GM12801 (cell line): ENCODE data around the gene PRPF40B.

ENCODE experiments used
- TF ChIP-seq, protein P1 (sequence below): IDR thresholded peaks from one replicate; pipeline ENCODE4 v1.5.1; 2011; ENCODE audit warnings: control low read depth; ENCODE audit not compliant: insufficient read length; ENCODE audit errors: extremely low read depth

Gene PRPF40B

DNA sequence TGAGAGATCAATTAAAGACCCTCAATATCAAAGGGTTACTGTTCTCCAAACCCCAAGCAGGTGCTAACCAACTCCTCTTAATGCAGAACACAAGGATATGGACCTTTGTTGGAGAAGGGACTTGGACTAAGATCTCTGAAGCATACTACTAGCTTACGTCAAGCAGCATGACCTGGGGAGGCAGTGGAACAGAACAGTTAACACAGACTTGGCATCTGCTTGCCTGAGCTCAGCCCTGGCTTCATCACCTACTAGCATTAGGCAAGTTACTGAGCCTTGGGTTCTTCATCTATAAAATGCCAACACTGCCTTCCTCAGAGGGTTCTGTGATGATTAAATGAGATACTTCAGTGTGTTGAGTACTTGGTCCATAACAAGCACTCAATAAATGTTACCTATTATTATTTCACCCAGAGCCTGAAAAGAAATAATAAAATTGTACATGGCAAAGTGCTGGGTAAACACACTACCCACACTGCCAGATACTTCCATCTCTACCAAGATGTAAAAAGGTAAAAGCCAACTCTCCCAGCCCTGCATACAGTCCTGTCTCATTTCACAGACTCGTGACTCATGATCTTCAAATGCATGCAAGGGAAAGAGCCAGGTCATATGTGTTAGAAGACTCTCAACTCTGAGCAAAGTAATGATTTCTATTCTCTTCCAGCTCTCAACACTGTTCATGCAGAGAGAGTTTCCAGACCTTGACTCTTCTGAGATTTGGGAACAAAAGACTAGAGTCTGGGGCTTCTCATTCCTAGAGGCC is 44.1 kb downstream of the PRPF40B start:
- TF ChIP-seq, protein P1, sequence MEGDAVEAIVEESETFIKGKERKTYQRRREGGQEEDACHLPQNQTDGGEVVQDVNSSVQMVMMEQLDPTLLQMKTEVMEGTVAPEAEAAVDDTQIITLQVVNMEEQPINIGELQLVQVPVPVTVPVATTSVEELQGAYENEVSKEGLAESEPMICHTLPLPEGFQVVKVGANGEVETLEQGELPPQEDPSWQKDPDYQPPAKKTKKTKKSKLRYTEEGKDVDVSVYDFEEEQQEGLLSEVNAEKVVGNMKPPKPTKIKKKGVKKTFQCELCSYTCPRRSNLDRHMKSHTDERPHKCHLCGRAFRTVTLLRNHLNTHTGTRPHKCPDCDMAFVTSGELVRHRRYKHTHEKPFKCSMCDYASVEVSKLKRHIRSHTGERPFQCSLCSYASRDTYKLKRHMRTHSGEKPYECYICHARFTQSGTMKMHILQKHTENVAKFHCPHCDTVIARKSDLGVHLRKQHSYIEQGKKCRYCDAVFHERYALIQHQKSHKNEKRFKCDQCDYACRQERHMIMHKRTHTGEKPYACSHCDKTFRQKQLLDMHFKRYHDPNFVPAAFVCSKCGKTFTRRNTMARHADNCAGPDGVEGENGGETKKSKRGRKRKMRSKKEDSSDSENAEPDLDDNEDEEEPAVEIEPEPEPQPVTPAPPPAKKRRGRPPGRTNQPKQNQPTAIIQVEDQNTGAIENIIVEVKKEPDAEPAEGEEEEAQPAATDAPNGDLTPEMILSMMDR: no peak

DNA sequence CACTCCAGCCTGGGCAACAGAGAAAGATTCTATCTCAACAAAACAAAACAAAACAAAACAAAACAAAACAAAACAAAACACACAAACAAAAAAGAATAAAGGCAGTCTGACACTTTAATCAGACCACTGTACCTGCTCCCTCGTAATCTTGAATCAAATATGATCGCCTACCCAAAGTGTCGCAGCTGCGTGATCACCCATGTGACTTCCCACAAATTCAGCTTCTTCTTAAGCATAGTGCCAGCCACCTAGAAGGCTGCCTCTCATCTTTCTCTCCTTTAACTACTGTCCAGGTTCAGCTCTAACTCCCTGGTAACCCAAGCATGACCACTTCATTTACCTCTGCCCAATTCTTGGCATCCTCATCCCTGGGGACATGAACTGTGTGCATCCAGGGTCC is 46.4 kb downstream of the PRPF40B start:
- TF ChIP-seq, protein P1: no peak

DNA sequence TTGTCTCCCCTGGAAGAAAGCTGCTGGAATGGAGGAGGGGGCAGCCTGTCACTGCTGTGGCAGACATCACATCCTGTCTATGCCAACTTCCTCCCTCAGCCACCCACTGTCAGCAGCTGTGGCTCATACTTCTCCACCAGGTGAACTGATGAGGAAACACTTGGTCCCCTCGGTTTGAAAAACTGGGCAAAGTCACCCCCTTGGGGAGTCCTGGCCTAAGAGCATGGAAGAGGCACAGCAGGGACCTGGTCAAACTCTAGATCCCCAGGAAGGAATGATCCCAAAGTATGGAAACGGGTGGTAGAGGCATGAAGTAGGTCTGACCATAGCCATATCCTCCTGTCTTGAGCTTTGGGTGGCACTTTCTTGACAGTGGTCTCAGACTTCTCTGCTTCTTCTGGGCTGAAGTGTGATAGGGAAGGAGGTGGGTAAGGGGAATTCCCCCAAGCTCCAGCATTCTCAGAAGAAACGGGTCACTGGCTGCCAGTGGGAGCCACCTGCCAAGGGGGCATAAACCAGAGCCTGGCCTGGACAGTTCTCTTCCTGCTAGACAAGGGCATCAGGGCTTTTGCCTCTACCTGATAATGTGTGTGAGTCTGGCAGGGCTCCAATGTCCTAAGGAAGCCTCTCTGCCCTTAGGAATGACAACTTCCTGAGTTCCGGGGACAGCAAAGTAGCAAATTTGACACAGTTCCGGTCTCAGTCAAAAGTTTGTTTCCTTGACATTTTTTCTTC is 47.8 kb downstream of the PRPF40B start:
- TF ChIP-seq, protein P1: no peak

DNA sequence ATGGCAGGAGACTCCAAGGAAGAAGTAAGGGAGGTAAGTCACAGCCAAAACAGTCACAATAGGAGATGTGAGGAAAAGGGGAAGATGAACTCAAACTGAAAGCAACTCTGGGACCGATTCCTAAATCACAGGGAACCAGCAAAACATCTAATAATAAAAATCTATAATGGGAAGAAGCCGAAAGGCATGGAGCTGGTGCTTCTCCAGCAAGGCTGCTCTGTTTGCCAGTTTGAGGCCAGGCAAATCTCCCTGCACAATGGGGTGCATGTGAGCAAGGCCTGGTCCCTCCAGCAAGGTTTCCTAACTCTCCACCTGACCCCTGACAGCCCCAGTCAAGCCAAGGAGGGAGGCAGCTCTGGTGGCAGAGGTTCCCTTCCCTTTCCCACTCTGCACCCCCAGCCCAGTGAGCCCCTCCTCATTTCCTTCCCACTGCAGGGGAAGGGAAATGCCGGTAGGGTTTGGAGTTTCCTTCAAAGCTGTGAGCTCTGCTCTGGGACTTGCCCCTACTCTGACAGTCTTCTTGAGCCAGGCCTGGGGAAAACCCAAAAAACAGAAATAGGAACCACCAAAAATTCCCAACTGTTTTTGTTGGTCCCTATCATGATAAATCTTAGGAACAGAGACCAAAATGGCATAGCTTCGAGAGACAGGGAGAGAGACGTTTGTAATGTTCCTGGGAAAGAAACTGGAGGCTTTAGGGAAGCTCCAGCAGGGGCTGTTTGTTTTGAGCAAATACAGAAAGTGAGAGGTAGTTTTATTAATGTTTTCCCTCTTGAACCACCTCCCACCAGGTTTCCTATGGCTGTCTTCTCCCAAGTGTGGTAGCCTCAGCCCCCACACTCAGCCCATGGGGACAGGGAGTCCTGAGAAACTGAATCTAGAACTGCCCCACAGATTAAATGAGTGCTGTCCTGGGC is 49.2 kb downstream of the PRPF40B start:
- TF ChIP-seq, protein P1: no peak

DNA sequence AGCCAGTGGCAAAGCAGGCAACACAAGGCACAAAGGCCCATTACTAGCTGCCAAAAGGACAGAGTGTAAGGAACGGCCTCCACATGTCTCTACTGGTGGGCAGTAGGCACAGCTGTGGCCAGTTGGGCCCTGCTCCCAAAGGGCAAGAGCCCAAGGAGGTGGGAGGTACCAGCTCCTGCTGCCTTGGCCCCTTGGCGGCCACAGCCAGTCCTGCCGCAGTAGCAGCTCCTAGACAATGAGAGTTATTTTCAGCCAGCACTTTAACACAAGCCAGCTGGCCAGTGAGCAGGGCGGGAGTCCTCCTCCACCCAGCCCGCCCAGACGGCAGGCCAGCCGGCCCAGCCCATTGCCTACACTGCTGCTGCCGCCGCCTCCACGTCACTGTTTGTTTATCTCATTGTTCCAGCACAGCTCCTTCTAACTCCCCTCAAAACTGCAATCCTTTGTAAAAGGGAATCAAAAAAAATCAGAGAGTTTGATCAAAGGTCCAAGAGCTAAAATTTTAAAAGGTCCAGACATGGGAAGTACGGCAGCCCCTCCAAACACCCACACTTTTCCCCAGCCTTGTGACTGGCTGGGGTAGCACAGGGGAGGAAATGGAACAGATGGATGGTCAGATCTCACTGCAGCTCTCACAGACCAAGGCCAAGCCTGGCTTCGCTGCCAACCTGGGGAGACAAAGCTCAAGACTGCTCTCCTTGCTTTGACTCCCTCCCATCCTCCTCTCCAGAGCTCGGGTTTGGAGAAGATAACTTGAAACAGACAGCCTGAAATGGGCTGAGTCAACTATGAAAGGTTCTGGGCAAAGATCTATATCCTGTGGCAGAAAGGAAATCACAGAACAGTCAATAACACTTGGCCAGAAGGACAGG is 50.3 kb downstream of the PRPF40B start:
- TF ChIP-seq, protein P1: no peak

DNA sequence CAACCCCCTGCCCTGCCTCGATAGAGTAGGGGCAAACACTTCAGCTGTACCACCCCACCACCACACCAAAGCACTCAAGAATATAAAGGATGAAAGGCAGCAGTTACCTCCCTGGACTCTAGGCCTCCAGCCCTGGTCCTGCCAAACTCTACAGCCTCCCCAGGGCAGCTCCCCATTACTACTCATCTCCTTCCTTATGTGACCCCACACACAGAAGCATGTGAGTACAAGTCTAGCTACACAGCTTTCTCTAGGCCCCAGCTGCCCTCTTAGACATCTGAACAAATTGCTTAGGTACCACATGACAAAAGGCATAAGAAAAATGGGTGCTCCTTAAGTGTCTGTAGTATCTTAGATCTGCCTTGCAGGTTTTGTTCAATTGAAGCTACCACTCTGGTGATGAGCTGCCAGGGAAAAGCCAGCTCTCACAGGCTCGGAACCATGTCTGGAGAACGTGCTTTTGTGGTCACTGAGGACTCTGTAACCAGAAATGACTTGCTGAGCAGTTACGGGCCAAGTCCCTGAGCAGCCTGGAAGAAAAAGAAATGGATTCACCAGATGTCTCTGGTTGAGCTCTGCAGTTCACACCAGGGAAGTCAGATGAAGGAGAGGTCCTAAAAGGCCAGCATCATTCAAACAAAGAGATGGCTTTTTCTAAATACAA is 51.1 kb downstream of the PRPF40B start:
- TF ChIP-seq, protein P1: no peak
